ENCODE results near the gene GALNT9.
"Not testable (repeated sequence)": the region's sequence is repeated elsewhere in the genome, so short reads cannot be mapped to it uniquely, and the experiment has no call there.

GALNT9 gene

DNA sequence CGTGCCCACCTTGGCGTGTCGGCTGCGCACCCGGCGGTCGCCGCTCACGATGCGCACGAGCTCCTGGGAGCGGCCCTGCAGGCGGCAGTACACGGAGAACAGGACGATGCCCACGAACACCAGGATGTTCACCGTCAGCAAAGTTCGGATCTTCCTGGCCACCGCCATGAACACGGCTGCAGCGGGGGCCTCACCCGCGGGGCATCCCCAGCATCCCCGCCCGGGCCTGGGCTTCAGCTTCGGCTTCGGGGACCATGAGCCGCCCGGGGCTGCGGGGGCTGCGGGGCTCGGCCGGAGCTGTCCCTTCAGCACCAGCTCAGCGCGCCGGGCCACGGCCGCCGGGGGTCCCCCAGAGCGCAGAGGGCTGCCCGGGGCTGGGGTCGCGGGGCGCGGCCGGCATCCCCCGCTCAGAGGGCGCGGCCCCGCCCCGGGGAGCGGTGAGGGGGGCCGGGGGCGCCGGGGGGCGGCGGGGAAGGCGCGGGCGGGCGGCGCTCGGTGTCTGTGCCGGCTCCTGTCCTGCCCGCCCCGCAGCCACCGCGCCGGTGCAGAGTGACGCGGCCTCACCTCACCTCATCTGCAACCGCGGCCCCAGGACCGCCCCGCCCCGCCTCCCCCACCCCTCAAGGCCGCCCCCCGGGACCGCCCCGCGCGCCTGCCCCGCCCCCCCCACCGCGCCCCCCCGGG is at the start of gene GALNT9:
GALNT9 (minus strand) TSS at position 554 of the 684 bp plus-strand sequence; CDS start at position 168, 386 bp downstream.
- DNase-seq (ENCODE audit: low read depth) = no peak

DNA sequence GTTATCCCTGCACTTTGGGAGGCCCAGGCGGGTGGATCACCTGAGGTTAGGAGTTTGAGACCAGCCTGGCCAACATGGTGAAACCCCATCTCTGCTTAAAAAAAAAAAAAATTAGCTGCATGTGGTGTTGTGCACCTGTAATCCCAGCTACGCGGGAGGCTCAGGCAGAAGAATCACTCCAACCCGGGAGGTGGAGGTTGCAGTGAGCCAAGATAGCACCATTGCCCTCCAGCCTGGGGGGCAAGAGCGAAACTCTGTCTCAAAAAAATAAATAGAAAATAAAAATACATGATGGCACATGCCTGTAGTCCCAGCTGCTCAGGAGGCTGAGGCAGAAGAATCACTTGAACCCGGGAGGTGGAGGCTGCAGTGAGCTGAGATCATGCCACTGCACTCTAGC is 49.7 kb upstream of the GALNT9 start:
- DNase-seq (ENCODE audit: low read depth) = not testable (repeated sequence)

DNA sequence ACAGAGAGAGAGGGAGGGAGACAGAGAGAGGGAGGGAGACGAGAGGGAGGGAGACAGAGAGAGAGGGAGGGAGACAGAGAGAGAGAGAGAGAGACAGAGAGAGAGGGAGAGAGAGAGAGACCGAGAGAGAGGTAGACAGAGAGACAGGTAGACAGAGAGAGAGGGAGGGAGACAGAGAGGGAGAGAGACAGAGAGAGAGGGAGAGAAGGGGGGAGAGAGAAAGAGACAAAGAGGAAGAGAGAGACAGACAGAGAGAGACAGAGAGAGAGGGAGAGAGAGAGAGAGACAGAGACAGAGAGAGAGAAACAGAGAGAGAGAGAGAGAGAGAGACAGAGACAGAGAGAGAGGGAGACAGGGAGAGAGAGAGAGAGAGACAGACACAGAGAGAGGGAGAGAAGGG is 47.8 kb upstream of the GALNT9 start:
- no peak for DNase-seq (ENCODE audit: low read depth)

DNA sequence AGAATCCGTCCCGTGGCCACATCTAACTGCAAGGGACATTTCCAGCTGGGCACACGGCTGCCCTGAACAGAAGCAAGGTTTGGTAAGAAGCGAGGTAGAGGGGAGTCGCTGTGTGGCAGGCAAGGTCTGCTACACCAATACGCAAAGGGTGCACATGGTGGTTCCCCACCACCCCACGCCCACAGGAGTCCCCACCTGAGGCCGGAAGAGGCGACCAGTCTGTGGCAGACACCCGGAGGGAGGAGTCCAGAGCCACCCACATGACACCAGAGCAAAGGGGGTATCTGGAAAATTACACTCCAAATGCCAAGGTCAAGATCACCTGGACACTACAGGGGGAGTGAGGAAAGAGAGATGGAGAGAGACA is 47.1 kb upstream of the GALNT9 start:
- DNase-seq (ENCODE audit: low read depth) = no peak

DNA sequence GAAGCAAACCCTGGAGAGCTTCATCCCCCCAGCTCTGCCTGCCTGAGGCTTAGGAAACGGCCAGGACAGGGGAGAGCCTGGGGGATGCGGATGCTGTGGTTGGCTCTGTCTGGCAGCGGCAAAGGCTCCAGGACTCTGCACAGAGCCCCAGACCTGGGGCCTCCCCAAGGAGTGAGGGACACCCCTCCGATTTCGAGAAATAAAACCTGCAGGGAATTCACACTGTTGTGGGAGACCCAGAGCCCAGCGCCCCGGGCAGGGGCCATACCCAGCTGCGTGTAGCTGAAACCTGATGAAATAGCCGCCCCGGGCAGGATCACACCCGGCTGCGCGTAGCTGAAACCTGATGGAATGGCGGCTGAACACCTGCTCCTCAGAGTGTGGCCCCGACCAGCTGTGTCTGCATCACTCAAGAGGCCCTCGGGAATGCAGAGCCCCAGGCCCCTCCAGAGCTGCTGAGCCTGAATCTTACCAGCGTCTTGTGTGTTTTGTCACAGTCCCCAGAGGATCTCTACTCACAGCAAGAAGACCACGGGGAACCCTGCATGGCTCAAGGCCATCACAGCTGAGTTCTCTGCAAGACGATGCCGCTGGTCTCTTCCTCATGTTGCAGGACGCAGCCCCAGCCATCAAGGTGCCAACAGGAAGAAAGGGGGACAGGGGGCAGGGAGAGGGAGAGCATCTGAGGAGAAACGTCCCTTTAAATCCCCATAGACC is 46.5 kb upstream of the GALNT9 start:
- no peak for DNase-seq (ENCODE audit: low read depth)

GRCh38 chr12:132374612-132375445 is 45.4 kb upstream of the GALNT9 start:
- no peak for DNase-seq (ENCODE audit: low read depth)

- no peak for DNase-seq (ENCODE audit: low read depth)
These were observed 44.7 kb upstream of the GALNT9 start for GRCh38 chr12:132373901-132374611.

GRCh38 chr12:132367852-132368251 is 38.5 kb upstream of the GALNT9 start:
- DNase-seq (ENCODE audit: low read depth) = no peak

- no peak for DNase-seq (ENCODE audit: low read depth)
These were observed 37.9 kb upstream of the GALNT9 start for GRCh38 chr12:132367071-132367851.

DNA sequence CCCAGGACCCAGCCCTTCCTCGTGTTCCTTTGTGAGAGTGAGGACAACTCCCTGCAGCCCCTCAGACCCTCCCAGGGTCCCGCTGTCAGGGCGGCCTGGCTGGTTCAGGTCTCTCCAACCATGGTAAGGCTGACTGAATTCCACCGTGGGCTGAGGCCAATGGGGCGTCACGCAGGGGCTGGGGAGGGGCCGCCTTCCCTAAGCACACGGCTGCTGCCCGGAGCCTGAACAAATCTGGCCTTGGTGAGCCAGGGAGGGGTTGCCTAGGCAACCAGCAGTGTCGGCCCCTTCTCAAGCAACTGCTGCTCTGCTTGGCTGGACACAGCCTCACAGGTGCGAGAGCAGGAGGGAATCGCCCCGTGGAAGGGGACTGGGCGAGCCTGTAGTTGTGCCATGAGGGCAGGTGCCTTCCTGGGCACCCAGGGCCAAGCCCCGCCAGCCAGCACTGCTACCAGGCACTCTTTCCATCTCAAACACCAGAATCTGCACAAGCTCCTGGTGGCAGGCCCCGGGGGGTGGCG is 37.0 kb upstream of the GALNT9 start:
- no peak for DNase-seq (ENCODE audit: low read depth)

GRCh38 chr12:132365226-132365625 is 35.8 kb upstream of the GALNT9 start:
- DNase-seq (ENCODE audit: low read depth) = no peak

GRCh38 chr12:132364348-132364902 is 35.0 kb upstream of the GALNT9 start:
- DNase-seq (ENCODE audit: low read depth) = no peak

GRCh38 chr12:132363661-132364347 is 34.4 kb upstream of the GALNT9 start:
- no peak for DNase-seq (ENCODE audit: low read depth)

DNA sequence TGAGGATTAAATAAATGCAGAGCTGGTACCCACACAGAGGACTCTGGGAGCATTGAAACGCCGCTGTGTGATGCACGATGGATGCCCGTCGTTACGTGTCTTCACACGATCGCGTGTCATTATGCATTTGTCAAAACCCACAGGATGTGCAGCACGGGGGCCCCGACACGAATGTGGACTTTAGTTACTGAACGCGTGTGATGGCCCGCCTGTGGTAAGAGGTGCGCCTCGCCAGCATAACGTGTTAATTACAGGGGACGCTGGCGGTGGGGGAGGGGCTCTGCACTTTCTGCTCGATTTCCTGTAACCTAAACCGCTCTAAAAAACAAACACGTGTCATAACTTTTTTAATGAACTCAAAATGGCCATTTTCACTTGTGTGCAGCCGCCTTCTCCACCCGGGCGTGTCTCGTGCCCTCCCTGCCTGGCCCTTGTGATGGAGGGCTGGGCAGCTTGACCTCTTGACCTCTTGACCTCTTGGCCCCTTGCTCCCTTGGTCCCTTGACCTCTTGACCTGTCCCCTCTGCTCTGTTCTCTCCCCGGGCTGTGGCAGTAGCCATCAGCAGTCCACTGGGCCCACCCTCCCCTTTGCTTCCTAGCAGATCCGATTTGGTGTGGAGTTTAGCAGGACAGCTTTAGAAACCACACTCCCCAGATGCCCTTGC is 33.7 kb upstream of the GALNT9 start:
- DNase-seq (ENCODE audit: low read depth) = no peak

DNA sequence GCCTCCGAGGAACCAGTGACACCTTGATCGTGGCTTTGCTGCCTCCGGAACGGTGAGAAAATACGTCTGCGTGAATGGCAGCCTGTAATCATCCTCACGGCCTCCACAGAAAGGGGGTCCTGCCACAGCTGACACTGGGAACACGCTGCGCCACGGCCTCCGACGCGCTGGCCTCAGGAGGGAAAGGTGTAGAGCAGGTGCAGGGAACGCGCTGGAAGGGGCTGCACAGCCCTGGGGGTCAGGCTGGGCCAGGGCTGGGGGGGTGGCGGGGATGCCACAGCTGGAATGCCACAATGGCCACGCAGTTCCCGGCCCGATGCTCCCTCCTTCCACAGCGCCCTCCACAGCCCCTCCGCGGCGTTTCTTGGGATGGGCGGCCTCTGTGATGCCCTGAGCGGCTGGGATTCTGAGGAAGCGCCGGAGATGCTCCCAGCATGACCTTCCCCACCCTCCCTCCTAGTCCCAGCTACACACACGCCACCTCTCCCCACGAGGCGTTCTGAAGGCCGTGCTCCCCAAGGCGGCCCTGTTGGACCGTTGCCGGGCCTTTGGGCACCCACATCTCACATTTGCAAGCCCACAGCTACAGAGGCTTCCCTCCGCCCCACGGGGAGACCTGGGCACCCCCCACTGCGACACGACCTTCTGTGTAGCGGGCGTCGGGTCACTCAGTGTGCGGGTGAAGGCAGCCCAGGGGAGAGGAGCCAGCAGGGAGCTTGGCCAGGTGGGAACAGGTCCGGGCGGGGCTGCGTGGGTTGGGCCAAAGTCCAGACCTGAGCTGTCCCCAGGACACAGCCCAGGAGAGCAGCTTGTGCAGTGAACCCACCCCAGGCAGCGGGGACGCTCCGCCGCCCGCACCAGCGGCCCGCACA is 31.8 kb upstream of the GALNT9 start:
- no peak for DNase-seq (ENCODE audit: low read depth)

- DNase-seq (ENCODE audit: low read depth) = no peak
These were observed 31.0 kb upstream of the GALNT9 start for GRCh38 chr12:132360410-132360809.

DNA sequence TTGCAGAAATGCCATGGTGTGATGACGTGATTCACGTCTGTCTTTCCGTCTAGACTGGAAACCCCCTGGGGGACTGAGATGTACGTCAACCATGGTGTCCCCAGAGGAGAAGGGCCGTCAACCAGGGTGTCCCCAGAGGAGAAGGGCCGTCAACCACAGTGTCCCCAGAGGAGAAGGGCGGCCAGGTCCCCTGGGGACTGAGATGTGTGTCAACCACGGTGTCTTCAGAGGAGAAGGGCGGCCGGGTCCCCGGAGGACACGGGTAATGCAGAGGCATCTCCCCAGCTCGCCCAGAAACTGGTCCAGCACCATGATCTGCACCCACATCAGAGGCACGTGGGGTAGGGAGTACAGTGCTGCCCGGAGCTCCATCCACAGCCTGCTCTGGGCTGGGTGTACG is 30.6 kb upstream of the GALNT9 start:
- DNase-seq (ENCODE audit: low read depth) = no peak

- DNase-seq (ENCODE audit: low read depth) = no peak
These were observed 30.2 kb upstream of the GALNT9 start for GRCh38 chr12:132359551-132359950.
